Mesenchymal stem cell (in vitro differentiated cells and primary cell): ENCODE measurements around the gene GSN.

Source experiments
- DNase-seq: peaks from one replicate; pipeline ENCODE4 v3.0.0-alpha.2; 2013
- H2AFZ ChIP-seq: one replicate; pipeline ENCODE4 v1.6.1; 2013; ENCODE audit warnings: low read depth, mild to moderate bottlenecking, control low read depth, inconsistent platforms, low read length, moderate library complexity
- H2AK5ac ChIP-seq: 2 replicates; pipeline ENCODE4 v1.6.1; 2013; ENCODE audit warnings: low read length, moderate library complexity, mild to moderate bottlenecking, inconsistent platforms; ENCODE audit not compliant: severe bottlenecking
- H2BK120ac ChIP-seq: one replicate; pipeline ENCODE4 v1.6.1; 2013; ENCODE audit warnings: low read depth, mild to moderate bottlenecking, inconsistent platforms, low read length, moderate library complexity
- H2BK12ac ChIP-seq, 2 experiments: one replicate each; pipeline ENCODE4 v1.6.1; 2013; ENCODE audit warnings: inconsistent platforms in 2 of 2, low read length in 2 of 2, mild to moderate bottlenecking in 2 of 2, moderate library complexity in 2 of 2, control low read depth in 1 of 2
- H2BK15ac ChIP-seq: one replicate; pipeline ENCODE4 v1.6.1; 2013; ENCODE audit warnings: mild to moderate bottlenecking, low read depth, inconsistent platforms; ENCODE audit not compliant: poor library complexity, severe bottlenecking
- H2BK5ac ChIP-seq: 2 replicates; pipeline ENCODE4 v1.6.1; 2013; ENCODE audit warnings: low read depth, mild to moderate bottlenecking, low read length, control low read depth, inconsistent platforms; ENCODE audit not compliant: poor library complexity, severe bottlenecking
- H3K14ac ChIP-seq, 2 experiments: one replicate each; pipeline ENCODE4 v1.6.1; 2013; ENCODE audit warnings: inconsistent platforms in 2 of 2, low read length in 2 of 2, control low read depth in 1 of 2, mild to moderate bottlenecking in 1 of 2, moderate library complexity in 1 of 2
- H3K18ac ChIP-seq, 2 experiments: one replicate each; pipeline ENCODE4 v1.6.1; 2013; ENCODE audit warnings: inconsistent platforms in 2 of 2, low read length in 2 of 2, control low read depth in 1 of 2, low read depth in 1 of 2, mild to moderate bottlenecking in 1 of 2
- H3K23ac ChIP-seq, 2 experiments: one replicate each; pipeline ENCODE4 v1.6.1; 2013; ENCODE audit warnings: inconsistent platforms in 2 of 2, low read length in 2 of 2, mild to moderate bottlenecking in 2 of 2, moderate library complexity in 2 of 2, control low read depth in 1 of 2
- H3K27ac ChIP-seq: 2 replicates; pipeline ENCODE4 v1.5.1; 2013; ENCODE audit warnings: mild to moderate bottlenecking, moderate library complexity, low read length, control low read depth, inconsistent platforms; ENCODE audit not compliant: poor library complexity, severe bottlenecking
- H3K27me3 ChIP-seq, 2 experiments: 2 replicates each; pipeline versions ENCODE4 v1.6.1 to v1.7.0; 2013; ENCODE audit warnings: low read length in 2 of 2, mild to moderate bottlenecking in 2 of 2, moderate library complexity in 2 of 2, control low read depth in 1 of 2, inconsistent platforms in 1 of 2; ENCODE audit not compliant: control insufficient read depth in 1 of 2, insufficient read depth in 1 of 2
- H3K36me3 ChIP-seq, 2 experiments: 2 replicates each; pipeline versions ENCODE4 v1.6.1 to v1.7.0; 2013; ENCODE audit warnings: low read length in 2 of 2, control low read depth in 1 of 2, inconsistent platforms in 1 of 2, low read depth in 1 of 2, mild to moderate bottlenecking in 1 of 2; ENCODE audit not compliant: insufficient read depth in 2 of 2, control insufficient read depth in 1 of 2
- H3K4ac ChIP-seq, 2 experiments: one replicate each; pipeline ENCODE4 v1.6.1; 2013; ENCODE audit warnings: inconsistent platforms in 2 of 2, low read length in 2 of 2, mild to moderate bottlenecking in 2 of 2, moderate library complexity in 2 of 2, control low read depth in 1 of 2, low read depth in 1 of 2
- H3K4me1 ChIP-seq: 2 replicates; pipeline ENCODE4 v1.6.1; 2013; ENCODE audit warnings: low read depth, low read length, control low read depth; ENCODE audit not compliant: control insufficient read depth, insufficient read depth
- H3K4me2 ChIP-seq: 2 replicates; pipeline ENCODE4 v1.6.1; 2013; ENCODE audit warnings: low read length, mild to moderate bottlenecking, inconsistent platforms; ENCODE audit not compliant: poor library complexity, severe bottlenecking
- H3K4me3 ChIP-seq, 2 experiments: 2 replicates each; pipeline versions ENCODE4 v1.5.1 to v1.7.0; 2013; ENCODE audit warnings: low read length in 2 of 2, mild to moderate bottlenecking in 2 of 2, control low read depth in 1 of 2, low read depth in 1 of 2; ENCODE audit not compliant: insufficient read depth in 1 of 2
- H3K79me1 ChIP-seq: replicated peaks from 2 replicates; pipeline ENCODE4 v1.6.1; 2013; ENCODE audit warnings: mild to moderate bottlenecking, control low read depth, low read length, inconsistent platforms; ENCODE audit not compliant: poor library complexity, severe bottlenecking
- H3K9ac ChIP-seq: 2 replicates; pipeline ENCODE4 v1.7.0; 2013; ENCODE audit warnings: mild to moderate bottlenecking, low read length, moderate library complexity
- H3K9me3 ChIP-seq: 2 replicates; pipeline ENCODE4 v1.7.0; 2013; ENCODE audit warnings: mild to moderate bottlenecking, low read length; ENCODE audit not compliant: control insufficient read depth
- H4K8ac ChIP-seq: one replicate; pipeline ENCODE4 v1.6.1; 2013; ENCODE audit warnings: inconsistent platforms, mild to moderate bottlenecking, low read length, moderate library complexity
- H4K91ac ChIP-seq: one replicate; pipeline ENCODE4 v1.6.1; 2013; ENCODE audit warnings: mild to moderate bottlenecking, low read length, inconsistent platforms
- WGBS: methylation state at CpG from one replicate; pipeline ENCODE4 v1.1.7; 2013; ENCODE audit warnings: mixed read lengths; 5-methylcytosine and 5-hydroxymethylcytosine counted together

Gene GSN

DNA sequence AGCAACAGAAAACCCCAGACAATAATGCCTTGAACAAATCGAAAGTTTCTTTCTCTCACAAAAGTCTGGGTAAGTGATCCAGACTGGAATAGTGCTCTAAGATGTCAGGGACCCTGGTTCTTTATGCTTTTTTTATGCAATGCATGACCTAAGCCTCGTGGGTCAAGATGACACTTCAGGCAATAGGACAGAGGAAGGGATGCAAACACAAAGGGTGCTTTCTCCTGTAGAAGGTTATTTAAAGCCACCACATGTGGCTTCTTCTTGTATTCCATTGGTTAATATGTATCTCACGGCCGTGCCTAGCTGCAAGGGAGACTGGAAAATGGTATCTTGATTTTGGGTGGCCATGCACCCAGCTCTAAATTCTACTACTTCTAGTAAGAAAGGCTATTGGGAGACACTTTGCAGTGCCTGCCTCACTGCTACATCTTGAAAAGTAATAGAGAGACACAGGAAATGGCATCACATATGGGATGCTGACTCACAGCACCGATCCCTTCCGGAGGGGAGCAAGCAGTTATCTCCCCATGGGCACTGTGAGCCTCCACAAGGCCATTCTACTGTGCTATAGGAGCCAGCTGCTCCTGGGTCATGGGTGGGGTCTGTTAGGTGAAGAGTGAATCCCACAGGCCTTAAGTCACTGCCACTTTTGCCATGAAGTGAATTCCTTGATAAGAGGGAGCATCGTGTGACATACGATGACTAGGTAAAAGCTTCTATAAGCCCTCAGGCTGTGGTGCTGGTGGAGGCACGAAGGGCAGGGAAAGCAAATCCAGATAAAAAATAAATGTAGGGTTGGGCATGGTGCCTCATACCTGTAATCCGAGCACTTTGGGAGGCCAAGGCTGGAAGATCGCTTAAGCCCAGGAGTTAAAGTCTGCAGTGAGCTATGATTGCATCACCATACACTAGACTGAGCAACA lies 33.8 kb upstream of the GSN start:
- H2BK12ac ChIP-seq: peak overlapping the region in 1 of 2 experiments; percentile 69
- H4K8ac ChIP-seq: peak overlapping the region; percentile 20
- no peak overlapping the region for H2AK5ac ChIP-seq
- H3K9me3 ChIP-seq: no peaks in the 10 kb centered on the region
- H2BK15ac ChIP-seq: no peak overlapping the region
- no peak overlapping the region for H2BK5ac ChIP-seq
- H3K9ac ChIP-seq: no peak overlapping the region
- H3K27me3 ChIP-seq: no peaks in the 10 kb centered on the region
- no peak overlapping the region for H3K27ac ChIP-seq
- H3K4me1 ChIP-seq: peaks cover 3% of the 10 kb centered on the region
- no peak overlapping the region for H3K4ac ChIP-seq
- peak; percentile 67 for DNase-seq
- H3K4me2 ChIP-seq: no peak overlapping the region
- no peak overlapping the region for H3K14ac ChIP-seq
- H2AFZ ChIP-seq: peak overlapping the region; percentile 64
- H4K91ac ChIP-seq: peak overlapping the region; percentile 14
- H3K23ac ChIP-seq: no peak overlapping the region
- no peak overlapping the region for H3K4me3 ChIP-seq
- H3K79me1 ChIP-seq: no peaks in the 10 kb centered on the region
- no peak overlapping the region for H2BK120ac ChIP-seq
- WGBS: 46% methylated on average over 11 of the region's 11 CpGs
- peaks cover 0 to 5% of the 10 kb centered on the region in 2 experiments for H3K36me3 ChIP-seq
- peak overlapping the region; percentile 55 to 65 for H3K18ac ChIP-seq

DNA sequence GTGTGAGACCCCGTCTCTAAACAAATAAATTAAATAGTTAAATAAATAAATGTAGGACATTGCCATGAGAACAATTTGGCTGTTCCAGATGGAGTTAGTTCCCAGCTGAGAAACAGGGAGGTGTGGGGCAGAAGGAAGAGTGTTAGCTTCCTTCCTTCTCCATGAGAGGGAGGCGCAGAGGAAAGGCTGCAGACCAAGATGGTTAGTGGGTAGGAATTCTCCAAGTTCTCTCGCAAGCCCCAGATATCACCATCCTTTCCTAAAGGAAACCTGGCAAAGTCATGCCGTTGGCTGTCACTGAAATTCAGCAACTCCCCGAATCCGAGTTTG lies 33.2 kb upstream of the GSN start:
- Histone ChIP-seq H2BK12ac (peak overlapping the region in 1 of 2 experiments; percentile 26), H3K27ac (no peak overlapping the region), H3K18ac (no peak overlapping the region), H2BK120ac (no peak overlapping the region), H3K9me3 (no peaks in the 10 kb centered on the region), H2AK5ac (no peak overlapping the region), H3K4me3 (no peak overlapping the region), H2BK5ac (no peak overlapping the region), H3K14ac (peak overlapping the region in 1 of 2 experiments; percentile 18), H3K4me2 (no peak overlapping the region), H3K79me1 (no peaks in the 10 kb centered on the region), H3K9ac (no peak overlapping the region), H2AFZ (no peak overlapping the region), H3K4me1 (peaks cover 3% of the 10 kb centered on the region), H4K8ac (no peak overlapping the region), H3K27me3 (no peaks in the 10 kb centered on the region), H4K91ac (no peak overlapping the region), H3K23ac (no peak overlapping the region), H2BK15ac (no peak overlapping the region), H3K4ac (no peak overlapping the region), H3K36me3 (peaks cover 0 to 5% of the 10 kb centered on the region in 2 experiments)
- DNase-seq: no peak
- over 99% methylated on average over 4 of the region's 6 CpGs for WGBS

DNA sequence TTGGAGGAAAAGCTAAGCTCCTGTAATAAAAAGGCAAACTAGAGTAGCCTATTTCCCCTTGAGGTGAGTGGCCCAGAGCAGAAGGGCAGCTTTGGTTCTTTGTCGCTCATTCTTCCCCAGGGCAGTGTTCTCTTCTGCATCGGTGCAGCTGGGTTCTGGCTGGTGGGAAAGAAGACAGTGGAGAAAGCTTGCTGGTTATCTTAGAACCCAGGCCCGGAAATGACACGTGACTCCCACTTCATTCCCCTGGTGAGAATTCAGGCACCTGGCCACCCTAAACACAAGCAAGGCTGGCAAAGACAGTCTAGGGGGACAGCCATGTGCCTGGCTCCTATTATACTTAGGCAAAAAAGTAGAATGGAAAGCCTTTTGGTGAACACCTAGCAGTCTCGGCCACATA lies 32.5 kb upstream of the GSN start:
- Histone ChIP-seq H4K91ac (no peak overlapping the region), H3K9me3 (no peaks in the 10 kb centered on the region), H2BK12ac (no peak overlapping the region), H3K27me3 (no peaks in the 10 kb centered on the region), H2BK120ac (no peak overlapping the region), H3K4me2 (no peak overlapping the region), H2BK5ac (no peak overlapping the region), H3K14ac (no peak overlapping the region), H3K79me1 (no peaks in the 10 kb centered on the region), H3K27ac (no peak overlapping the region), H2AFZ (no peak overlapping the region), H3K4ac (no peak overlapping the region), H4K8ac (no peak overlapping the region), H3K9ac (no peak overlapping the region), H3K4me1 (peaks cover 3% of the 10 kb centered on the region), H2AK5ac (no peak overlapping the region), H2BK15ac (peak overlapping the region; percentile 9), H3K23ac (no peak overlapping the region), H3K4me3 (no peak overlapping the region), H3K36me3 (peaks cover 0 to 5% of the 10 kb centered on the region in 2 experiments), H3K18ac (no peak overlapping the region)
- 94% methylated on average over 5 of the region's 5 CpGs for WGBS
- DNase-seq: no peak

DNA sequence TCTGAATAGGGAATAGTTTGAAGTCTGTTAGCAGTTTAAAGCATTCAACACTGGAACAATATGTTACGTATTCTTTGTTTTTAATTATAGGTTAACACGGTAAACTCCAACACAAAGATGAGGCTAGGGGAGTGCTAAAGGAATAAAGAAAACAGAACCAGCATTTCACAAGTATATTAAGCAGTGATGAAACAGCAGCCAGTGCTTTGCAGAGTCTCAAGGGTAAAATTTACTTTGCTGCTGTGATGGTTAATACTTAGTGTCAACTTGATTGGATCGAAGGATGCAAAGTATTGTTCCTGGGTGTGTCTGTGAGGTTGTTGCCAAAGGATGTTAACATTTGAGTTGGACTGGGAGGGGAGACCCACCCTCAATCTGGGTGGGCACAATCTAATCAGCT lies 30.0 kb upstream of the GSN start:
- Histone ChIP-seq H2BK12ac (no peak overlapping the region), H3K9ac (no peak overlapping the region), H3K79me1 (no peaks in the 10 kb centered on the region), H3K14ac (no peak overlapping the region), H4K91ac (no peak overlapping the region), H3K4me1 (peaks cover 3% of the 10 kb centered on the region), H3K4ac (no peak overlapping the region), H3K36me3 (no peaks in the 10 kb centered on the region), H4K8ac (no peak overlapping the region), H2BK15ac (no peak overlapping the region), H3K4me3 (no peak overlapping the region), H3K4me2 (no peak overlapping the region), H3K27me3 (no peaks in the 10 kb centered on the region), H2BK5ac (no peak overlapping the region), H3K18ac (no peak overlapping the region), H2BK120ac (no peak overlapping the region), H3K23ac (no peak overlapping the region), H3K27ac (no peak overlapping the region), H2AFZ (no peak overlapping the region), H2AK5ac (no peak overlapping the region), H3K9me3 (no peaks in the 10 kb centered on the region)
- DNase-seq: no peak
- 94% methylated on average over 3 of the region's 3 CpGs for WGBS
